Mucosa of rectum (tissue), 2 donors: ENCODE results near the gene SLC39A12.

Source experiments
- H3K27ac ChIP-seq, 2 donors: one replicate each; pipeline ENCODE4 v1.7.0; 2013; ENCODE audit warnings: inconsistent platforms in 2 of 2, low read depth in 2 of 2, low read length in 2 of 2
- H3K27me3 ChIP-seq, 2 donors: one replicate each; pipeline ENCODE4 v1.7.0; 2013; ENCODE audit warnings: low read length in 2 of 2; ENCODE audit not compliant: control insufficient read depth in 2 of 2, insufficient read depth in 2 of 2
- H3K36me3 ChIP-seq, 2 donors: one replicate each; pipeline ENCODE4 v1.7.0; 2013; ENCODE audit warnings: low read length in 2 of 2; ENCODE audit not compliant: control insufficient read depth in 2 of 2, insufficient read depth in 2 of 2
- H3K4me1 ChIP-seq, 2 donors: one replicate each; pipeline ENCODE4 v1.7.0; 2013; ENCODE audit warnings: low read length in 2 of 2, mild to moderate bottlenecking in 1 of 2; ENCODE audit not compliant: control insufficient read depth in 2 of 2, insufficient read depth in 2 of 2
- H3K4me3 ChIP-seq, 2 donors: one replicate each; pipeline ENCODE4 v1.7.0; 2013; ENCODE audit warnings: low read length in 2 of 2
- H3K9ac ChIP-seq, 2 donors: one replicate each; pipeline ENCODE4 v1.7.0; 2013; ENCODE audit warnings: low read length in 2 of 2, low read depth in 1 of 2, mild to moderate bottlenecking in 1 of 2
- H3K9me3 ChIP-seq, 2 donors: one replicate each; pipeline ENCODE4 v1.7.0; 2013; ENCODE audit warnings: low read length in 2 of 2; ENCODE audit not compliant: control insufficient read depth in 2 of 2
- donor health status: healthy.
- donor health status: Normal muscosa, but diverticular disease.

SLC39A12 gene

GRCh38 chr10:18085855-18086254, 134.1 kb downstream of the SLC39A12 start:
- no peaks in the 10 kb centered on the region for H3K9me3 ChIP-seq
- no peak overlapping the region for H3K9ac ChIP-seq
- no peaks in the 10 kb centered on the region for H3K4me1 ChIP-seq
- H3K27me3 ChIP-seq: no peaks in the 10 kb centered on the region
- no peaks in the 10 kb centered on the region for H3K36me3 ChIP-seq
- no peak overlapping the region for H3K4me3 ChIP-seq
- no peak overlapping the region for H3K27ac ChIP-seq

- H3K4me1 ChIP-seq: no peaks in the 10 kb centered on the region
- no peaks in the 10 kb centered on the region for H3K9me3 ChIP-seq
- no peaks in the 10 kb centered on the region for H3K36me3 ChIP-seq
- H3K4me3 ChIP-seq: no peak overlapping the region
- H3K9ac ChIP-seq: no peak overlapping the region
- no peaks in the 10 kb centered on the region for H3K27me3 ChIP-seq
- H3K27ac ChIP-seq: no peak overlapping the region
Measured at GRCh38 chr10:18086746-18087145, 135.0 kb downstream of the SLC39A12 start.

- Histone ChIP-seq H3K4me3 (no peak overlapping the region), H3K27me3 (no peaks in the 10 kb centered on the region), H3K9ac (no peak overlapping the region), H3K4me1 (no peaks in the 10 kb centered on the region), H3K27ac (no peak overlapping the region), H3K9me3 (no peaks in the 10 kb centered on the region), H3K36me3 (no peaks in the 10 kb centered on the region)
Measured at GRCh38 chr10:18087355-18087754, 135.6 kb downstream of the SLC39A12 start.
